ENCODE measurements around the gene MDGA2.
"Not testable (repeated sequence)": the region's sequence is repeated elsewhere in the genome, so short reads cannot be mapped to it uniquely, and the experiment has no call there.

DNA sequence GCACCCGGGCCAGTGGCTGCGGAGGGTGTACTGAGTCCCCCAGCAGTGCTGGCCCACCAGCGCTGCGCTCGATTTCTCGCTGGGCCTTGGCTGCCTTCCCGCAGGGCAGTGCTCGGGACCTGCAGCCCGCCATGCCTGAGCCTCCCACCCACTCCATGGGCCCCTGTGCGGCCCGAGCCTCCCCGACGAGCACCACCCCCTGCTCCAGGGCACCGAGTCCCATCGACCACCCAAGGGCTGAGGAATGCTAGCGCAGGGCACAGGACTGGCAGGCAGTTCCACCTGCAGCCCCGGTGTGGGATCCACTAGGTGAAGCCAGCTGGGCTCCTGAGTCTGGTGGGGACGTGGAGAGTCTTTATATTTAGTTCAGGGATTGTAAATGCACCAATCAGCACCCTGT is 432.8 kb downstream of the MDGA2 start:
- TF ChIP-seq ZFX (IDR thresholded peaks at IDR 0.05); CTCF (conservative IDR thresholded peaks at IDR 0.05): not testable (repeated sequence)

Measured in C4-2B (cell line).